ENCODE measurements around the gene TM9SF1. TPM values are rescaled to one million over a fixed set of nuclear protein-coding genes. Genes with fewer than 3 reads are reported as not detected.

Gene TM9SF1
- total and polyA plus RNA-seq, 2 of the 13 experiments (the other 11 are each of a cell fraction or from before 2014, with no cell fraction given): 83.2 to 110 TPM

- BruUV-seq (replicated peaks): no TSS peak
- 91% methylated on average over 1 of the region's 1 CpG for WGBS (ENCODE audit: low lambda C conversion rate)
- peaks cover 14 to 29% of the 10 kb centered on the region in 2 experiments for H3K36me3 ChIP-seq (replicated peaks in 1 of 2; ENCODE audit: control insufficient read depth in 1 of 2, insufficient read depth in 2 of 2, low read length in 2 of 2)
- DNase-seq (ENCODE audit: low spot score): no peak
- no peak overlapping the region for H2AFZ ChIP-seq (ENCODE audit: low read length)
- intact Hi-C loops (cut with micrococcal nuclease; ENCODE audit: unreplicated experiment) (no loop called here), in situ Hi-C loops (cut with HindIII; ENCODE audit: extremely low pct_ligation_motif_present, low pct_unique_long_range_greater_than_20kb) (loop anchor here (25.0 kb wide), 1 partner anchor 832 kb away; the partner anchor contains the start of genes BCL2L2, PABPN1 and PPP1R3E)
- H3K27ac ChIP-seq (ENCODE audit: extremely low read length, insufficient read depth, low read length): no peak overlapping the region
- ATAC-seq: no peak
- peak overlapping the region; percentile 98; the same call in 1 of the 2 replicates for H3K4me2 ChIP-seq (ENCODE audit: low read depth, low read length)
- H3K27me3 ChIP-seq (ENCODE audit: control insufficient read depth in 1 of 2, insufficient read depth in 2 of 2, low read length in 2 of 2): peaks cover 0 to 3% of the 10 kb centered on the region in 2 experiments; a peak in 1 of 5 replicates
- POLR2A ChIA-PET: interaction anchor here (0.7 to 22.7 kb wide), 6 partner anchors 8 to 127 kb away, joined by 4 to 977 read pairs (median 108); partner anchors contain the start of genes DCAF11, IRF9, NRL and PCK2
- TF ChIP-seq ZMAT3 (CRISPR knock-in tag; conservative IDR thresholded peaks at IDR 0.05) (0 out of 2 replicates have a peak, but pooled peaks have one; percentile 45), ASH2L (IDR thresholded peaks at IDR 0.05; ENCODE audit: insufficient read length, low read depth, low read length) (peak; percentile 23), GATAD2A (CRISPR knock-in tag; IDR thresholded peaks at IDR 0.05) (no peak), ZNF512 (CRISPR knock-in tag; IDR thresholded peaks at IDR 0.05) (no peak), ZMYM3 (CRISPR knock-in tag; IDR thresholded peaks at IDR 0.05) (peak; percentile 80), ZNF629 (CRISPR knock-in tag; conservative IDR thresholded peaks at IDR 0.05) (peak; percentile 98), KDM1A (CRISPR knock-in tag; IDR thresholded peaks at IDR 0.05) (peak; percentile 86), NFKB2 (CRISPR knock-in tag; IDR thresholded peaks at IDR 0.05; ENCODE audit: borderline replicate concordance) (no peak), SSRP1 (CRISPR knock-in tag; IDR thresholded peaks at IDR 0.05) (peak; percentile 81; the same call in 1 of the 2 replicates), RCOR2 (CRISPR knock-in tag; IDR thresholded peaks at IDR 0.05) (peak; percentile 69; the same call in 1 of the 2 replicates), CHD4 (IDR thresholded peaks at IDR 0.05; ENCODE audit: borderline replicate concordance, low read length) (peak; percentile 99)
- peaks cover 8% of the 10 kb centered on the region for H4K20me1 ChIP-seq (ENCODE audit: insufficient read depth, low read length)
- H3K9ac ChIP-seq (ENCODE audit: insufficient read depth, low read depth, low read length): peak overlapping the region; percentile 0; the same call in 1 of the 2 replicates
- CTCF ChIA-PET (ENCODE audit: low intra/inter-chr PET ratio, low total read pairs): no interaction called here
- H3K4me1 ChIP-seq (ENCODE audit: insufficient read depth, low read length): peaks cover 63% of the 10 kb centered on the region
- no peak overlapping the region for H3K4me3 ChIP-seq (replicated peaks in 1 of 3; ENCODE audit: insufficient read depth in 1 of 3, low read depth in 2 of 3, low read length in 3 of 3)
- FAIRE-seq: no peak
- H3K79me2 ChIP-seq (ENCODE audit: insufficient read depth, low read length): peaks cover 52% of the 10 kb centered on the region
- H3K9me3 ChIP-seq (ENCODE audit: low read length): no peaks in the 10 kb centered on the region
Measured at GRCh38 chr14:24144451-24144850, 50.8 kb downstream of the TM9SF1 start.
